ENCODE data around the gene SMDT1. TPM values are rescaled to one million over a fixed set of nuclear protein-coding genes. Genes with fewer than 3 reads are reported as not detected.
"Not testable (repeated sequence)": the region's sequence is repeated elsewhere in the genome, so short reads cannot be mapped to it uniquely, and the experiment has no call there.

Gene SMDT1
- polyA plus RNA-seq, 1 experiment = 35.7 TPM

GRCh38 chr22:42091455-42091782 is 11.9 kb downstream of the SMDT1 start:
- ChIA-PET POLR2A (no interaction called here), CTCF (interaction anchor here (0.9 to 5.1 kb wide), 20 partner anchors 9 to 382 kb away, joined by 3 to 46 read pairs (median 5); partner anchors contain the start of genes NFAM1 and SMDT1)
- no peak for TF ChIP-seq CTCF (IDR thresholded peaks at IDR 0.05; ENCODE audit: insufficient read depth, low read depth, low read length)
- H3K27me3 ChIP-seq (ENCODE audit: control insufficient read depth, insufficient read depth, low read length) = no peaks in the 10 kb centered on the region
- no peak for DNase-seq (ENCODE audit: low read depth)
- H3K4me3 ChIP-seq (ENCODE audit: low read depth, low read length) = peak overlapping the region; percentile 50
- no peaks in the 10 kb centered on the region; the same call in 1 of the 2 replicates for H3K36me3 ChIP-seq (ENCODE audit: control insufficient read depth, insufficient read depth, low read length)

- POLR2A ChIA-PET = no interaction called here
- H3K4me3 ChIP-seq (ENCODE audit: low read depth, low read length) = no peak overlapping the region
- no peak for TF ChIP-seq CTCF (IDR thresholded peaks at IDR 0.05; ENCODE audit: insufficient read depth, low read depth, low read length)
- no peak for DNase-seq (ENCODE audit: low read depth)
- H3K36me3 ChIP-seq (ENCODE audit: control insufficient read depth, insufficient read depth, low read length) = no peaks in the 10 kb centered on the region
- no peaks in the 10 kb centered on the region for H3K27me3 ChIP-seq (ENCODE audit: control insufficient read depth, insufficient read depth, low read length)
- CTCF ChIA-PET = interaction anchor here (0.6 to 4.1 kb wide), 3 partner anchors 10 to 219 kb away, joined by 3 to 21 read pairs (median 5); partner anchors contain the start of gene NDUFA6
Observed at GRCh38 chr22:42101199-42101598, 21.7 kb downstream of the SMDT1 start.

GRCh38 chr22:42104332-42104860 is 24.9 kb downstream of the SMDT1 start:
- H3K27me3 ChIP-seq (ENCODE audit: control insufficient read depth, insufficient read depth, low read length); POLR2A ChIA-PET; DNase-seq (ENCODE audit: low read depth); H3K36me3 ChIP-seq (ENCODE audit: control insufficient read depth, insufficient read depth, low read length); H3K4me3 ChIP-seq (ENCODE audit: low read depth, low read length): not testable (repeated sequence)
- CTCF ChIA-PET = interaction anchor here (1.6 kb wide), 1 partner anchor 14 kb away, joined by 5 read pairs; the partner anchor contains the start of gene NDUFA6

- DNase-seq (ENCODE audit: low read depth) = no peak
- H3K36me3 ChIP-seq (ENCODE audit: control insufficient read depth, insufficient read depth, low read length) = no peaks in the 10 kb centered on the region
- ChIA-PET CTCF (interaction anchor here (0.9 kb wide), 1 partner anchor 10 kb away, joined by 3 read pairs; no protein-coding TSS in a partner anchor), POLR2A (no interaction called here)
- no peak overlapping the region for H3K4me3 ChIP-seq (ENCODE audit: low read depth, low read length)
- no peaks in the 10 kb centered on the region for H3K27me3 ChIP-seq (ENCODE audit: control insufficient read depth, insufficient read depth, low read length)
- no peak for TF ChIP-seq CTCF (IDR thresholded peaks at IDR 0.05; ENCODE audit: insufficient read depth, low read depth, low read length)
Observed at GRCh38 chr22:42108848-42109247, 29.3 kb downstream of the SMDT1 start.

- no peak overlapping the region for H3K4me3 ChIP-seq (ENCODE audit: low read depth, low read length)
- ChIA-PET CTCF (no interaction called here), POLR2A (no interaction called here)
- H3K36me3 ChIP-seq (ENCODE audit: control insufficient read depth, insufficient read depth, low read length) = no peaks in the 10 kb centered on the region
- H3K27me3 ChIP-seq (ENCODE audit: control insufficient read depth, insufficient read depth, low read length) = peaks cover 1% of the 10 kb centered on the region; the same call in 1 of the 2 replicates
- no peak for DNase-seq (ENCODE audit: low read depth)
- no peak for TF ChIP-seq CTCF (IDR thresholded peaks at IDR 0.05; ENCODE audit: insufficient read depth, low read depth, low read length)
Observed at GRCh38 chr22:42111798-42112197, 32.3 kb downstream of the SMDT1 start.

- POLR2A ChIA-PET = interaction anchor here (0.7 kb wide), 1 partner anchor 22 kb away, joined by 3 read pairs; no protein-coding TSS in a partner anchor
- H3K36me3 ChIP-seq (ENCODE audit: control insufficient read depth, insufficient read depth, low read length); DNase-seq (ENCODE audit: low read depth); H3K27me3 ChIP-seq (ENCODE audit: control insufficient read depth, insufficient read depth, low read length); H3K4me3 ChIP-seq (ENCODE audit: low read depth, low read length): not testable (repeated sequence)
- CTCF ChIA-PET = interaction anchor here (0.7 to 1.4 kb wide), 3 partner anchors 9 to 207 kb away, joined by 3 to 11 read pairs (median 3); no protein-coding TSS in a partner anchor
Observed at GRCh38 chr22:42112793-42113192, 33.3 kb downstream of the SMDT1 start.
